ENCODE data around the gene RCE1.

The RCE1 gene

DNA sequence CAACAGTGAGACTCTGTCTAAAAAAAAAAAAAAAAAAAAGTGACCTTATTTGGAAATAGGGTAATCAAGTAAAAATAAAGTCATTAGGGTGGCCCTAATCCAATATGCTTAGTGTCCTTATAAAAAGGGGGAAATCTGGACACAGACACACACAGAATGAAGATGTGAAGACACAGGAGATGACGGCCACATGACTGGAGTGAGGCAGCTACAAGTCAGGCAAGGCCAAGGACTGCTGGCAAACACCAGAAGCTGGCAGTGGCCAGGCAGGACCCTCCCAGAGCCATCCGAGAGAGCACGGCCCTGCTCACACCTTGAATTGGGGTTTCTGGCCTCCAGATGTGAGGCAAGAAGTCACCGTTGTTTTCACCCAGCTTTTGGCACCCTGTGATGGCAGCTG is 42.2 kb downstream of the RCE1 start:
- no peak for DNase-seq (ENCODE audit: low read depth in 2 of 2, low spot score in 1 of 2)

DNA sequence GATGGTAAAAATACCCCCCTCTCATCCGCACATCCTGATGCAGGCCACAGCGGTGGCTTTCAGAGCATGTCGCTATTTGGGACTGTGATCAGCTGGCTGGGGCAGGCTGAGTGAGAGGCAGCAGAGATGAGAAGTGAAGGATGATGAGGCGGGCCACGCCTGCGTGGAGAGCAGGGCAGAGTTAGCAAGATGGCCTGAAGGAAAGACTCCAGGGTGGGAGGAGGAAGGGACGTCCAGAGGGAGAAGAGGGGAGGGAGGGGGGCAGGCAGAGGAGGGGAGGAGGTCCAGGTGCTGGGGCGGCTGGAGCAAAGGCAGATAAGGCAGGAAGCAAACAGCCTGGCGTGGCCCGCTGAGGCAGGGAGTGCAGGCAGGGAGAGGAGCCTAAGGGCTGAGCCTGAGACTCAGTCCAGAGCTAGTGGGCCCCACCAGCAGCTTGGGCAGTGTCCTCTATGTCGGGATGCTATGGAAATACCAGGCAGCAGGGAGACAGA is 42.8 kb downstream of the RCE1 start:
- no peak for DNase-seq (ENCODE audit: low read depth in 2 of 2, low spot score in 1 of 2)

DNA sequence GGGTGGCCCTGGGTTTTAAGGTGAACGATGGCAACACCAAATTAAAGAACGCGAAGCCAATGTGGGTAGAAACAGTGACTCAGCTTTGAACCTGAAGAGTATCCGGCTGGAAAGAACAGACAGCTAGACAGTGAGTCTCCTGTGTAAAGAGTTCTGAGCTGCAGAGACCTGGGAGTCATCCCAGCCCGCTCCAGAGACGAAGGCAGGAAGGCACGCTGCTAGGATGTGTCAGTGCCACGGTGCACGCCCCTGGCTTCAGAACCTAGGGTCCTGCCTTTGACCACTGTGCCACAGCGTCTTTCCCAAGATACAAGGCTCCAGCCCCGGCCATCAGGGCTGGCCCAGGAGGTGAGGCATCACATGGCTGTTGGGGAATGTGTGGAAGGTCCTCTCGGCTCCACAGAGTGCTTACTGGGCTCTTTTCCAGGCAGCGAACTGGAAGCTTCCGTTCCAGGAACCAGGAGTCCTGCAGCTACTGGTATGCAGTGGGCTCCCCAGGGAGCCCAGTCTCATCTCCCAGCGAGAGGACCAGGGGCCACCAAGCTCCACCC is 43.5 kb downstream of the RCE1 start:
- no peak for DNase-seq (ENCODE audit: low read depth in 2 of 2, low spot score in 1 of 2)

DNA sequence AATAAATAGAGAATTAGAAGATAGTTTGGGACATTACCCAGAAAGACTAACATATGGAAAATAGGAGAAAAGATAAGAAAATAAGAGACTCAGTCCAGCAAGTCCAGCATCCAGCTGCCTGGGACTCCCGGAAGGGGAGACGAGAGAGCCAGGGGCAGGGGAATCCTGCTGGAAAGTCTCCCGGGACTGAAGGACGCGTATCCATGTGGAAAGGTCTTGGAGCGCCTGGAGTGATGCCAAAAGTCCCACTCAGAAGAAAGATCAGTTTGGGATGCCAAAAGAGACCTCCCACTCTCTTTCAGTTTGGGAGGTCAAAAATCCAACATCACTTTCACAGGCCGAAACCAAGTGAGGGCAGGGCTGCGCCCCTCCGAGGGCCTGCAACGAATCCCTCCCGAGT is 44.3 kb downstream of the RCE1 start:
- DNase-seq (ENCODE audit: low read depth in 2 of 2, low spot score in 1 of 2) = no peak

DNA sequence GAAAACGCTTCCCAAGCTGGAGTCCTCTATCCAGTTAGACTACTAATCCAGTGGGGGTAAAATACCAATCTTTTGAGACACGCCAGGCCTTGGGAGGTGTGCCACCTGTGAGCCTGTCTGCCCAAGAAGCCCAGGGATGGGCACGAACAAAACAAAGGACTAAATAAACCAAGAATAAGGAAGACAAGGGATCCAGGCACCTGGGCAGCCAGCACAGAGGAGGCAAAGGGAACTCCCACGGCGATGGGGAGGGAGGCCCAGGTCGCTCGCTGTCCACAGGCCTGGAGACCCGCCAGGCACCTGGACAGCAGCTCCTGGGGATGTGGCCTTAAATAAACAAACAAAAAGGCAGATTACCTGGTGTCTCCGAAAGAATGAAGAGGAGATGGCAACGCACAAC is 45.0 kb downstream of the RCE1 start:
- DNase-seq (ENCODE audit: low read depth in 2 of 2, low spot score in 1 of 2) = no peak

DNA sequence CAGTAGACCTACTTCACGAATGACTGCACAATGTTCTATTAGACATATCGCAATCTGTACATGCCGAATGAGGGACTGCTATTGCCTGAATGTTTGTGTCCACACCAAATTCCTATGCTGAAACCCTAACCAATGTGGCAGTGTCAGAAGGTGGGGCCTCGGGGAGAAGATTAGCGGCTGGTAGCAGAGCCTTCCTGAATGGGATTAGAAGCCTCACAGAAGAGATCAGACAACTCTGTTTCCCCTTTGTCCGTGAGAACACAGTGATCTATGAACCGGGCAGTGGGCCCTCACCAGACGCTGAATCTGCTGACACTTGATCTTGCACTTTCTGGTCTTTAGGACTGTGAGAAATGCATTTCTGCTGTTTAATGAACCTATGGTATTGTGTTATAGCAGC is 46.7 kb downstream of the RCE1 start:
- DNase-seq (ENCODE audit: low read depth in 2 of 2, low spot score in 1 of 2) = no peak

DNA sequence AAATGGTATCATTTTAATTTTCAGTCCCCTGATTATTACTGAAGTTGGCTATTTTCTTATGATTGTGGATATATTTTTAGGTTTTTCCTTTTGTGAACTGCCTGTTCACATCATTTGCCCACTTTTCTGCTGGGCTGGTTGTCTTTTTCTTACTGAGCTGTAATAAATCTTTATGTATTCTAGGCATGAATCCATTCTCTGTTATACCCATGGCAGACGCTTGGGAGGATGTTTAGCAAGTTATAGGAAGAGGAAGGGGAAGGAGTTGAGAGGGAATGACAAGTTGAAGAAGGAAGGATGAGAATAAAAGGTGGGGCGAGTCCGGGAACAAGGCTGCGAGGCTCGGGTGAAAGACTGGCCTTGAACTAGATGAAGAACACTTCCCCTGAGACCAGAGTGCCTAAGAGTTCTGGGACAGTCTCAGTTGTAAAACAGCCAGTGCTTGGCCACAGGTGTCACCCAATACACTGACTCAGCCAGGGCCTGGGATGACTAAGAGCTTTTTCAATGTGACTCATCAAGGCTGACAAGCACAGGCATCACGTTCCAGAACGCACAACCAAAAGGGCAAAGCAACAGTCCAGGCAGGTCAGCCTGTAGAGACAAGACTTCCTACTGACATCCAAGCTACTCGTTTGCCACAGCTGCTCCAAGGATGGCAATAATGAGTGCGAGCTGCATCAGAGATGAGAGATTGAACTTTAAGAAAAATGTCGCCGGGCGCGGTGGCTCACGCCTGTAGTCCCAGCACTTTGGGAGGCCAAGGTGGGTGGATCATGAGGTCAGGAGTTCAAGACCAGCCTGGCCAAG is 48.8 kb downstream of the RCE1 start:
- no peak for DNase-seq (ENCODE audit: low read depth in 2 of 2, low spot score in 1 of 2)

DNA sequence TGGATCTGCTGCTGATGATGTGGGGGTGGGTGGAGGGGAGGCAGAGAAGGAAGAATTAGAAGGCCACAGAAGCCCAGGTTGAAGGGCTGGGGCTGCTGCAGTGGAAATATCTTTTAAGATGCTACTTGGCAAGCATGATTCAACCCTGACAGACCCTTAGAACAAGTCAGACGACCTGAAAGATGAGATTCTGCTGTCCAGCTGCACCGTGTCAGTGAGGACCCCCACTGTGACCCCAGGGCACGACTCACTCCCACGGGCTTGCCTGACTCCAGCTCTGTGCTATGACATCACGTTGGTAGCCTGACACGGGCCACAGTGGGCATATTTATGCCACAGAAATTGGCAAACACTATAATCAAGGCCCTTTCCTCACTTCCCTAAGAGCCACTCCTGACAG is 49.7 kb downstream of the RCE1 start:
- DNase-seq (ENCODE audit: low read depth in 2 of 2, low spot score in 1 of 2) = no peak

DNA sequence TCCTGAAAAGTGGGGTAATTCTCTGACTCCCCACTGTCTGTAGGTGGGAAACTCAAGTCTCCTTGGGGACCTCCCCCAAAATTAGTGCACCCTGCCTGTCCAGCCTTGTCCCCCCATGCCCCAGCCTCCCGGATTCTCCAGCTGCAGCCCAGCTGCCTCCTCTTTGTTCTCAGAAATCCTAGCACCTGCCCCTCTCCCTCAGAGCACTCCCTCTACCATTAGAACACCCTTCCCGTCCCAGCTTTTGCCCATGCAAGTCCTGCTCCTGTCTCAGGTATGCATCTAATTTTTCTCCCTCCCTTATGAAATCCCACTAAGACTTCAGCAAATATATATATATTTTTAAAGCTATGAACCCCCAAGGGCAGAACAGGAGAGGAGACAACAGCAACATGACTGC is 50.9 kb downstream of the RCE1 start:
- DNase-seq (ENCODE audit: low read depth in 2 of 2, low spot score in 1 of 2) = no peak
